IMR-90 (cell line): ENCODE measurements around the gene SEL1L3. TPM values are rescaled to one million over a fixed set of nuclear protein-coding genes. Genes with fewer than 3 reads are reported as not detected.
A peak's percentile ranks its signal among the peaks of the same experiment; 100 is the strongest.

ENCODE experiments used
- ATAC-seq: fragments of 200-7000 bp; cut with Tn5 transposase; 2 replicates; pipeline ENCODE4 v1.9.1; 2020; ENCODE audit warnings: low read depth, mild to moderate bottlenecking, moderate library complexity
- BruUV-seq: library from RNA; stranded (reverse); fragments of 400-500 nt; replicated peaks from 2 replicates; lab custom pipeline; 2021; lab: Mats Ljungman, UMichigan
- CTCF ChIA-PET: fragments of 300-600 bp; formaldehyde crosslinking; extraction: SDS; loops from one replicate; lab custom pipeline; 2021; ENCODE audit warnings: antibody characterized with exemption; lab: Yijun Ruan, JAX
- POLR2A ChIA-PET: fragments of 300-600 bp; sonication (Branson Sonifier 250); formaldehyde crosslinking; loops from one replicate; lab custom pipeline; 2022; ENCODE audit warnings: antibody characterized with exemption; ENCODE audit not compliant: unreplicated experiment; lab: Charles Lee
- DNase-seq: peaks from one replicate; pipeline ENCODE4 v3.0.0; 2013
- H2AFZ ChIP-seq: replicated peaks from 2 replicates; pipeline ENCODE3; 2013; ENCODE audit warnings: low read length, mild to moderate bottlenecking; ENCODE audit not compliant: poor library complexity
- H2AK5ac ChIP-seq: 2 replicates; pipeline ENCODE4 v1.6.1; 2013; ENCODE audit warnings: low read depth, low read length, inconsistent platforms
- H2AK9ac ChIP-seq: replicated peaks from 2 replicates; pipeline ENCODE3; 2013; ENCODE audit warnings: mild to moderate bottlenecking, low read depth, low read length, moderate library complexity; ENCODE audit not compliant: poor library complexity
- H2BK120ac ChIP-seq: 2 replicates; pipeline ENCODE4 v1.6.1; 2013; ENCODE audit warnings: low read depth, low read length, inconsistent platforms
- H2BK15ac ChIP-seq: 3 replicates; pipeline ENCODE4 v1.6.1; 2013; ENCODE audit warnings: low read depth, low read length, inconsistent platforms
- H2BK20ac ChIP-seq: 2 replicates; pipeline ENCODE4 v1.6.1; 2013; ENCODE audit warnings: low read depth, mild to moderate bottlenecking, inconsistent platforms, low read length, moderate library complexity
- H2BK5ac ChIP-seq: 2 replicates; pipeline ENCODE4 v1.6.1; 2013; ENCODE audit warnings: mild to moderate bottlenecking, low read depth, low read length, inconsistent platforms; ENCODE audit not compliant: poor library complexity, severe bottlenecking
- H3K14ac ChIP-seq: replicated peaks from 2 replicates; pipeline ENCODE4 v1.6.1; 2013; ENCODE audit warnings: low read depth, low read length, inconsistent platforms
- H3K18ac ChIP-seq: 2 replicates; pipeline ENCODE4 v1.6.1; 2013; ENCODE audit warnings: low read depth, low read length, control low read depth
- H3K23ac ChIP-seq: 2 replicates; pipeline ENCODE4 v1.6.1; 2013; ENCODE audit warnings: low read depth, low read length, inconsistent platforms
- H3K27ac ChIP-seq: 2 replicates; pipeline ENCODE4 v1.5.1; 2013; ENCODE audit warnings: mild to moderate bottlenecking, control low read depth, low read length; ENCODE audit not compliant: insufficient read depth
- H3K27me3 ChIP-seq: 2 replicates; pipeline ENCODE4 v1.6.1; 2013; ENCODE audit warnings: low read length; ENCODE audit not compliant: control insufficient read depth, insufficient read depth
- H3K36me3 ChIP-seq: 2 replicates; pipeline ENCODE4 v1.6.1; 2013; ENCODE audit warnings: low read length, mixed read lengths; ENCODE audit not compliant: control insufficient read depth, insufficient read depth
- H3K4ac ChIP-seq: 2 replicates; pipeline ENCODE4 v1.6.1; 2013; ENCODE audit warnings: low read depth, low read length, inconsistent platforms
- H3K4me1 ChIP-seq: 2 replicates; pipeline ENCODE4 v1.6.1; 2013; ENCODE audit warnings: low read length, mixed read lengths; ENCODE audit not compliant: control insufficient read depth, insufficient read depth
- H3K4me2 ChIP-seq: 2 replicates; pipeline ENCODE4 v1.6.1; 2013; ENCODE audit warnings: low read depth, mild to moderate bottlenecking, control low read depth, low read length, moderate library complexity
- H3K4me3 ChIP-seq: 2 replicates; pipeline ENCODE4 v1.5.1; 2013; ENCODE audit warnings: low read depth, mild to moderate bottlenecking, control low read depth, low read length, moderate library complexity; ENCODE audit not compliant: insufficient read depth
- H3K56ac ChIP-seq: 2 replicates; pipeline ENCODE4 v1.6.1; 2013; ENCODE audit warnings: low read length, inconsistent platforms; ENCODE audit not compliant: insufficient read depth; ENCODE audit errors: extremely low read depth
- H3K79me1 ChIP-seq, 2 experiments: 2 replicates each; pipeline ENCODE4 v1.6.1; 2013; ENCODE audit warnings: low read length in 2 of 2, inconsistent platforms in 1 of 2, low read depth in 1 of 2
- H3K9ac ChIP-seq: 2 replicates; pipeline ENCODE4 v1.6.1; 2013; ENCODE audit warnings: low read depth, low read length, control low read depth
- H3K9me1 ChIP-seq: 2 replicates; pipeline ENCODE4 v1.6.1; 2013; ENCODE audit warnings: low read length, inconsistent platforms; ENCODE audit not compliant: insufficient read depth
- H3K9me3 ChIP-seq: 2 replicates; pipeline ENCODE4 v1.6.1; 2013; ENCODE audit warnings: low read length; ENCODE audit not compliant: control insufficient read depth, insufficient read depth
- H4K20me1 ChIP-seq: 2 replicates; pipeline ENCODE4 v1.6.1; 2013; ENCODE audit warnings: low read length, inconsistent platforms; ENCODE audit not compliant: insufficient read depth
- H4K5ac ChIP-seq: 2 replicates; pipeline ENCODE4 v1.6.1; 2013; ENCODE audit warnings: mild to moderate bottlenecking, low read depth, low read length, control low read depth
- H4K8ac ChIP-seq, 2 experiments: 2 replicates each; pipeline ENCODE4 v1.6.1; 2013; ENCODE audit warnings: low read depth in 2 of 2, low read length in 2 of 2, control low read depth in 1 of 2, inconsistent platforms in 1 of 2
- H4K91ac ChIP-seq: 2 replicates; pipeline ENCODE4 v1.6.1; 2013; ENCODE audit warnings: low read depth, low read length, inconsistent platforms; ENCODE audit not compliant: insufficient read depth
- CEBPB ChIP-seq: IDR thresholded peaks from 2 replicates; pipeline ENCODE4 v1.6.1; 2012; ENCODE audit warnings: low read depth, low read length, improper control_type of control experiment
- CHD1 ChIP-seq: IDR thresholded peaks from 2 replicates; pipeline ENCODE4 v1.6.1; 2012; ENCODE audit warnings: low read depth, low read length, improper control_type of control experiment
- CTCF ChIP-seq: conservative IDR thresholded peaks from 2 replicates; pipeline ENCODE4 v1.5.1; 2012; ENCODE audit warnings: mild to moderate bottlenecking, low read depth, low read length, improper control_type of control experiment
- ELK1 ChIP-seq: fragments of 150-350 bp; IDR thresholded peaks from 2 replicates; pipeline ENCODE4 v1.6.1; 2016; ENCODE audit warnings: low read depth, mild to moderate bottlenecking, low read length, moderate library complexity, borderline replicate concordance
- FOS ChIP-seq: fragments of 150-350 bp; IDR thresholded peaks from 2 replicates; pipeline ENCODE4 v1.6.1; 2016; ENCODE audit warnings: low read depth, low read length
- MAFK ChIP-seq: IDR thresholded peaks from 2 replicates; pipeline ENCODE4 v1.6.1; 2012; ENCODE audit warnings: low read depth, low read length, improper control_type of control experiment
- MAZ ChIP-seq: IDR thresholded peaks from 2 replicates; pipeline ENCODE4 v1.6.1; 2012; ENCODE audit warnings: low read depth, mild to moderate bottlenecking, low read length, improper control_type of control experiment, moderate library complexity, borderline replicate concordance
- MXI1 ChIP-seq: IDR thresholded peaks from 2 replicates; pipeline ENCODE4 v1.6.1; 2012; ENCODE audit warnings: low read depth, mild to moderate bottlenecking, low read length, moderate library complexity, borderline replicate concordance
- POLR2A ChIP-seq: IDR thresholded peaks from 2 replicates; pipeline ENCODE4 v1.6.1; 2012; ENCODE audit warnings: mild to moderate bottlenecking, low read depth, low read length
- RAD21 ChIP-seq: IDR thresholded peaks from 2 replicates; pipeline ENCODE4 v1.6.1; 2012; ENCODE audit warnings: low read length, improper control_type of control experiment
- RCOR1 ChIP-seq: IDR thresholded peaks from 2 replicates; pipeline ENCODE4 v1.6.1; 2012; ENCODE audit warnings: mild to moderate bottlenecking, low read length, improper control_type of control experiment; ENCODE audit not compliant: insufficient replicate concordance
- RFX5 ChIP-seq: IDR thresholded peaks from 2 replicates; pipeline ENCODE4 v1.8.0; 2012; ENCODE audit warnings: low read depth, mild to moderate bottlenecking, low read length, moderate library complexity
- SMC3 ChIP-seq: fragments of 150-350 bp; IDR thresholded peaks from 2 replicates; pipeline ENCODE4 v1.6.1; 2016; ENCODE audit warnings: low read depth, mild to moderate bottlenecking, antibody characterized with exemption, low read length, moderate library complexity
- USF2 ChIP-seq: fragments of 150-350 bp; IDR thresholded peaks from 2 replicates; pipeline ENCODE4 v1.6.1; 2017; ENCODE audit warnings: mild to moderate bottlenecking, antibody characterized with exemption, low read length, low read depth
- WGBS, 2 experiments: methylation state at CpG; one replicate each; pipeline versions ENCODE4 v1.1.5 to v1.1.7; 2013; ENCODE audit warnings: missing lambda C conversion rate in 2 of 2; ENCODE audit not compliant: insufficient read length in 1 of 2; ENCODE audit errors: extremely low coverage in 2 of 2; 5-methylcytosine and 5-hydroxymethylcytosine counted together
- dilution Hi-C: fragments of 300-500 bp; cut with HindIII; formaldehyde crosslinking; loops from one replicate; pipeline ENCODE4 v1.14.3; 2018; ENCODE audit warnings: low sequenced_read_pairs; ENCODE audit not compliant: unreplicated experiment
- in situ Hi-C: fragments of 300-500 bp; cut with MboI; formaldehyde crosslinking; loops from 3 replicates; pipeline ENCODE4 v1.14.3; 2019; ENCODE audit warnings: low sequenced_read_pairs, inconsistent platforms, mixed read lengths
- intact Hi-C: fragments of 100-400 bp; cut with micrococcal nuclease; formaldehyde crosslinking; loops from 2 replicates; pipeline ENCODE4 v1.10.0; 2022
- polyA plus RNA-seq, 3 experiments: library from polyadenylated mRNA; depleted of rRNA; stranded (reverse); fragments of >200 nt; gene quantifications; 2 replicates each; pipeline ENCODE4 v1.2.3, GENCODE V29; 2012; ENCODE audit warnings: low replicate concordance in 1 of 3
- total RNA-seq: library from RNA; depleted of rRNA; stranded (reverse); fragments of >200 nt; gene quantifications from 2 replicates; pipeline ENCODE4 v1.2.3, GENCODE V29; 2012

SEL1L3 gene
- total and polyA plus RNA-seq, 2 of the 4 experiments (the other 2 are of a cell fraction) = 16.4 to 43.7 TPM

GRCh38 chr4:25811374-25811690 is 51.5 kb downstream of the SEL1L3 start:
- no peak overlapping the region for H3K4me3 ChIP-seq
- peaks cover 21% of the 10 kb centered on the region for H3K9me1 ChIP-seq
- peak overlapping the region; percentile 13; the same call in 1 of the 2 replicates for H3K14ac ChIP-seq
- H2AK5ac ChIP-seq = peak overlapping the region; percentile 35; the same call in 1 of the 2 replicates
- no peak overlapping the region for H3K4me2 ChIP-seq
- H2BK120ac ChIP-seq = 0 out of 2 replicates have a peak overlapping the region, but pooled peaks have one; percentile 16
- H3K27me3 ChIP-seq = no peaks in the 10 kb centered on the region
- H3K23ac ChIP-seq = no peak overlapping the region
- no peak overlapping the region for H2BK5ac ChIP-seq
- no peak overlapping the region for H4K5ac ChIP-seq
- DNase-seq (peak; percentile 54), ATAC-seq (no peak)
- intact Hi-C loops = no loop called here
- H2BK20ac ChIP-seq = no peak overlapping the region
- peak overlapping the region; percentile 28; the same call in 1 of the 2 replicates for H3K4ac ChIP-seq
- WGBS, 2 experiments = 100% methylated on average over 2 of the region's 4 CpGs; no CpG with 5 or more reads in 1 of the 2 experiments
- no peaks in the 10 kb centered on the region for H4K20me1 ChIP-seq
- H2BK15ac ChIP-seq = peak overlapping the region; percentile 48; the same call in 1 of the 3 replicates
- peaks cover 0 to 2% of the 10 kb centered on the region in 2 experiments; a peak in 2 of 4 replicates for H3K79me1 ChIP-seq
- no peak overlapping the region for H3K56ac ChIP-seq
- no peak overlapping the region for H3K27ac ChIP-seq
- H2AFZ ChIP-seq = peak overlapping the region; percentile 3
- dilution Hi-C loops = no loop called here
- TF ChIP-seq RAD21 (no peak), CHD1 (no peak), RCOR1 (no peak), RFX5 (no peak), CEBPB (no peak), CTCF (no peak), FOS (no peak), ELK1 (no peak), MXI1 (no peak), POLR2A (no peak), USF2 (no peak), MAZ (no peak), SMC3 (no peak), MAFK (no peak)
- BruUV-seq = no TSS peak
- H4K91ac ChIP-seq = no peak overlapping the region; the same call in 1 of the 2 replicates
- CTCF ChIA-PET = interaction anchor here (0.7 kb wide), 1 partner anchor 891 kb away, joined by 4 read pairs; no protein-coding TSS in a partner anchor
- POLR2A ChIA-PET = no interaction called here
- H3K4me1 ChIP-seq = peaks cover 21% of the 10 kb centered on the region
- H3K36me3 ChIP-seq = 0 out of 2 replicates have a peak, but pooled peaks cover 1% of the 10 kb centered on the region
- in situ Hi-C loops = no loop called here
- no peak overlapping the region for H4K8ac ChIP-seq
- no peak overlapping the region for H3K9ac ChIP-seq
- no peak overlapping the region for H3K18ac ChIP-seq
- no peak overlapping the region for H2AK9ac ChIP-seq
- H3K9me3 ChIP-seq = no peaks in the 10 kb centered on the region
